WTC11 (cell line): ENCODE measurements around the gene ALLC. TPM values are rescaled to one million over a fixed set of nuclear protein-coding genes. Genes with fewer than 3 reads are reported as not detected.

Experiments
- ATAC-seq: fragments of 200-7000 bp; cut with Tn5 transposase; 2 replicates; pipeline ENCODE4 v1.10.0; 2021; ENCODE audit warnings: mild to moderate bottlenecking, moderate library complexity
- CTCF ChIA-PET: fragments of 300-600 bp; sonication (Branson Sonifier 250); formaldehyde crosslinking; loops from one replicate; lab custom pipeline; 2021; ENCODE audit warnings: antibody characterized with exemption; lab: Charles Lee
- POLR2A ChIA-PET: fragments of 350-600 bp; sonication (Branson Sonifier 250); formaldehyde crosslinking; loops from one replicate; lab custom pipeline; 2021; ENCODE audit warnings: antibody characterized with exemption; lab: Charles Lee
- DNase-seq: peaks from one replicate; pipeline ENCODE4 v3.0.0; 2021; ENCODE audit warnings: low spot score
- H3K27ac Mint-ChIP-seq: 2 replicates; pipeline ENCODE4 v1.8.0; 2021; ENCODE audit warnings: mixed read lengths
- H3K27me3 Mint-ChIP-seq: 2 replicates; pipeline ENCODE4 v1.8.0; 2021; ENCODE audit warnings: low read depth, mild to moderate bottlenecking, moderate library complexity, mixed read lengths
- H3K36me3 Mint-ChIP-seq: 2 replicates; pipeline ENCODE4 v1.8.0; 2021; ENCODE audit warnings: mixed read lengths
- H3K4me1 Mint-ChIP-seq: 2 replicates; pipeline ENCODE4 v1.8.0; 2022; ENCODE audit warnings: mixed read lengths
- H3K4me3 Mint-ChIP-seq: 2 replicates; pipeline ENCODE4 v1.8.0; 2021; ENCODE audit warnings: mild to moderate bottlenecking, moderate library complexity, mixed read lengths
- H3K9me3 Mint-ChIP-seq: 2 replicates; pipeline ENCODE4 v1.8.0; 2021; ENCODE audit warnings: mixed read lengths
- AR ChIP-seq: fragments of 250-450 bp; sonication (Bioruptor Pico); IDR thresholded peaks from 2 replicates; pipeline ENCODE4 v1.9.0; 2021; ENCODE audit warnings: mild to moderate bottlenecking
- ERG ChIP-seq: fragments of 250-450 bp; sonication (Bioruptor Pico); IDR thresholded peaks from 2 replicates; pipeline ENCODE4 v1.8.0; 2021; ENCODE audit warnings: mild to moderate bottlenecking
- HMGA2 ChIP-seq: fragments of 250-450 bp; sonication (Bioruptor Pico); IDR thresholded peaks from 2 replicates; pipeline ENCODE4 v1.4.0; 2021; ENCODE audit warnings: mild to moderate bottlenecking, moderate library complexity
- KAT7 ChIP-seq: sonication (generic); formaldehyde crosslinking; IDR thresholded peaks from 2 replicates; pipeline ENCODE4 v1.8.1; 2023; ENCODE audit warnings: missing genetic modification reagents, mild to moderate bottlenecking, borderline replicate concordance
- NFATC4 ChIP-seq: fragments of 250-450 bp; sonication (Bioruptor Pico); IDR thresholded peaks from 2 replicates; pipeline ENCODE4 v1.9.0; 2021; ENCODE audit warnings: mild to moderate bottlenecking
- OVOL2 ChIP-seq: fragments of 250-450 bp; sonication (Bioruptor Pico); IDR thresholded peaks from 2 replicates; pipeline ENCODE4 v1.9.0; 2021; ENCODE audit warnings: mild to moderate bottlenecking, borderline replicate concordance
- RELA ChIP-seq: sonication (generic); formaldehyde crosslinking; IDR thresholded peaks from 2 replicates; pipeline ENCODE4 v1.8.1; 2022; ENCODE audit warnings: missing genetic modification reagents, mild to moderate bottlenecking, borderline replicate concordance
- TCF7 ChIP-seq: sonication (generic); formaldehyde crosslinking; IDR thresholded peaks from 2 replicates; pipeline ENCODE4 v1.8.0; 2022; ENCODE audit warnings: mild to moderate bottlenecking, low read depth, missing genetic modification reagents, moderate library complexity
- ZNF219 ChIP-seq: sonication (generic); formaldehyde crosslinking; IDR thresholded peaks from 2 replicates; pipeline ENCODE4 v1.8.0; 2023; ENCODE audit warnings: missing genetic modification reagents, mild to moderate bottlenecking, borderline replicate concordance
- ZNF317 ChIP-seq: sonication (generic); formaldehyde crosslinking; IDR thresholded peaks from 2 replicates; pipeline ENCODE4 v1.8.1; 2023; ENCODE audit warnings: low read depth, mild to moderate bottlenecking, moderate library complexity, missing genetic modification reagents, borderline replicate concordance
- ZNF425 ChIP-seq: fragments of 250-450 bp; sonication (Bioruptor Pico); conservative IDR thresholded peaks from 2 replicates; pipeline ENCODE4 v1.9.0; 2021; ENCODE audit warnings: mild to moderate bottlenecking
- ZNF512 ChIP-seq: sonication (generic); formaldehyde crosslinking; IDR thresholded peaks from 2 replicates; pipeline ENCODE4 v1.8.1; 2022; ENCODE audit warnings: missing genetic modification reagents, borderline replicate concordance
- total RNA-seq: library from RNA; stranded (reverse); gene quantifications from 3 replicates; pipeline ENCODE4 v1.2.3, GENCODE V29; 2021
- TF ChIP-seq, protein P1 (sequence below): sonication (generic); formaldehyde crosslinking; IDR thresholded peaks from 2 replicates; pipeline ENCODE4 v1.8.1; 2023; ENCODE audit warnings: mild to moderate bottlenecking, missing genetic modification reagents, borderline replicate concordance

The ALLC gene
- total RNA-seq, 1 experiment from 2014 or later, result not detected

DNA sequence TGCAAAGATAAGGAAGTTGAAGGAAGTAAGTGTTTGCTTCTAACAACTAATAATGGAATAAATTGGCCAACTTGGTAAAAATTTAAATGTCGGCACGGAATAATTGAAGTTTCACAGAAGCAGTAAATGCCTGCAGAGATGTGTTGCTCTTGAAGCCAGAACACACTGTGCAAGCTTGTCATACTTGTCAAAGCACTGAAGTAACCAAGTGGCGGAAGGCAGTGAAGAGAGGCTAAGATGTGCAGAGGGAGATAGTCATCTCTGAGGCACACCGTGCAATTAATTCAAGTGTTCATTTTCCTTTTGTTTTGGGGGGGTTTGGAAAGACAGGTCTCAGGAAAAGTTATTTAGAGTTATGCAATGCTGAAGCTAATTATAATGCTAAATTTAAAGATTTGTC is 50.6 kb downstream of the ALLC start (continued):
- TF ChIP-seq ZNF425 (CRISPR knock-in tag), result no peak
- no peak for TF ChIP-seq ERG (CRISPR knock-in tag)
- TF ChIP-seq AR (CRISPR knock-in tag), result no peak
- TF ChIP-seq, all 79 proteins: peak for 0

- H3K4me3 Mint-ChIP-seq, result no peak overlapping the region
- no peaks in the 10 kb centered on the region for H3K4me1 Mint-ChIP-seq
- no peak overlapping the region for H3K27ac Mint-ChIP-seq
- peaks cover 57% of the 10 kb centered on the region for H3K36me3 Mint-ChIP-seq
- peaks cover 15% of the 10 kb centered on the region for H3K27me3 Mint-ChIP-seq
- ChIA-PET CTCF (no interaction called here), POLR2A (no interaction called here)
- TF ChIP-seq ZNF317 (CRISPR knock-in tag) (no peak), ZNF425 (CRISPR knock-in tag) (no peak), ZNF219 (no peak), OVOL2 (no peak), RELA (CRISPR knock-in tag) (no peak), TCF7 (CRISPR knock-in tag) (no peak), NFATC4 (no peak), KAT7 (CRISPR knock-in tag) (no peak), ZNF512 (CRISPR knock-in tag) (no peak), HMGA2 (CRISPR knock-in tag) (no peak)
- TF ChIP-seq, protein P1, sequence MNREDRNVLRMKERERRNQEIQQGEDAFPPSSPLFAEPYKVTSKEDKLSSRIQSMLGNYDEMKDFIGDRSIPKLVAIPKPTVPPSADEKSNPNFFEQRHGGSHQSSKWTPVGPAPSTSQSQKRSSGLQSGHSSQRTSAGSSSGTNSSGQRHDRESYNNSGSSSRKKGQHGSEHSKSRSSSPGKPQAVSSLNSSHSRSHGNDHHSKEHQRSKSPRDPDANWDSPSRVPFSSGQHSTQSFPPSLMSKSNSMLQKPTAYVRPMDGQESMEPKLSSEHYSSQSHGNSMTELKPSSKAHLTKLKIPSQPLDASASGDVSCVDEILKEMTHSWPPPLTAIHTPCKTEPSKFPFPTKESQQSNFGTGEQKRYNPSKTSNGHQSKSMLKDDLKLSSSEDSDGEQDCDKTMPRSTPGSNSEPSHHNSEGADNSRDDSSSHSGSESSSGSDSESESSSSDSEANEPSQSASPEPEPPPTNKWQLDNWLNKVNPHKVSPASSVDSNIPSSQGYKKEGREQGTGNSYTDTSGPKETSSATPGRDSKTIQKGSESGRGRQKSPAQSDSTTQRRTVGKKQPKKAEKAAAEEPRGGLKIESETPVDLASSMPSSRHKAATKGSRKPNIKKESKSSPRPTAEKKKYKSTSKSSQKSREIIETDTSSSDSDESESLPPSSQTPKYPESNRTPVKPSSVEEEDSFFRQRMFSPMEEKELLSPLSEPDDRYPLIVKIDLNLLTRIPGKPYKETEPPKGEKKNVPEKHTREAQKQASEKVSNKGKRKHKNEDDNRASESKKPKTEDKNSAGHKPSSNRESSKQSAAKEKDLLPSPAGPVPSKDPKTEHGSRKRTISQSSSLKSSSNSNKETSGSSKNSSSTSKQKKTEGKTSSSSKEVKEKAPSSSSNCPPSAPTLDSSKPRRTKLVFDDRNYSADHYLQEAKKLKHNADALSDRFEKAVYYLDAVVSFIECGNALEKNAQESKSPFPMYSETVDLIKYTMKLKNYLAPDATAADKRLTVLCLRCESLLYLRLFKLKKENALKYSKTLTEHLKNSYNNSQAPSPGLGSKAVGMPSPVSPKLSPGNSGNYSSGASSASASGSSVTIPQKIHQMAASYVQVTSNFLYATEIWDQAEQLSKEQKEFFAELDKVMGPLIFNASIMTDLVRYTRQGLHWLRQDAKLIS (CRISPR knock-in tag), result no peak
- peaks cover 71% of the 10 kb centered on the region for H3K9me3 Mint-ChIP-seq
- DNase-seq (no peak), ATAC-seq (no peak)
Measured at GRCh38 chr2:3709225-3709624, 51.2 kb downstream of the ALLC start.
